HG02642 (cell line): ENCODE results near the gene IL1R2.

Experiments used
- ATAC-seq: cut with Tn5 transposase; IDR thresholded peaks from one replicate; pipeline ENCODE4 v1.9.1; 2021; ENCODE audit warnings: mild to moderate bottlenecking; ENCODE audit not compliant: unreplicated experiment, poor library complexity

Gene IL1R2

GRCh38 chr2:102037681-102038080 lies 45.9 kb downstream of the IL1R2 start:
- ATAC-seq: no peak

GRCh38 chr2:102040229-102040628 lies 48.5 kb downstream of the IL1R2 start:
- no peak for ATAC-seq

- ATAC-seq: no peak
Observed at GRCh38 chr2:102041351-102041750, 49.6 kb downstream of the IL1R2 start.

GRCh38 chr2:102042196-102043081 lies 50.7 kb downstream of the IL1R2 start:
- ATAC-seq: no peak

- ATAC-seq: no peak
Observed at GRCh38 chr2:102043560-102043959, 51.8 kb downstream of the IL1R2 start.

GRCh38 chr2:102044235-102044896 lies 52.6 kb downstream of the IL1R2 start:
- no peak for ATAC-seq

GRCh38 chr2:102044967-102045489 lies 53.3 kb downstream of the IL1R2 start:
- no peak for ATAC-seq

GRCh38 chr2:102045697-102046096 lies 53.9 kb downstream of the IL1R2 start:
- ATAC-seq: no peak

- ATAC-seq: no peak
Observed at GRCh38 chr2:102046135-102046986, 54.6 kb downstream of the IL1R2 start.

GRCh38 chr2:102048465-102048864 lies 56.7 kb downstream of the IL1R2 start:
- ATAC-seq: no peak

GRCh38 chr2:102049756-102050443 lies 58.1 kb downstream of the IL1R2 start:
- ATAC-seq: no peak

- ATAC-seq: no peak
Observed at GRCh38 chr2:102050854-102051391, 59.2 kb downstream of the IL1R2 start.

GRCh38 chr2:102051692-102052277 lies 60.0 kb downstream of the IL1R2 start:
- ATAC-seq: no peak

GRCh38 chr2:102052365-102052764 lies 60.6 kb downstream of the IL1R2 start:
- no peak for ATAC-seq

GRCh38 chr2:102053096-102053495 lies 61.3 kb downstream of the IL1R2 start:
- no peak for ATAC-seq

GRCh38 chr2:102055346-102055990 lies 63.7 kb downstream of the IL1R2 start:
- no peak for ATAC-seq

GRCh38 chr2:102056079-102056581 lies 64.4 kb downstream of the IL1R2 start:
- no peak for ATAC-seq

- ATAC-seq: no peak
Observed at GRCh38 chr2:102057502-102058292, 65.9 kb downstream of the IL1R2 start.
